SK-N-MC (cell line): ENCODE data around the gene RHBDD2.

Experiments
- EZH2 ChIP-seq: fragments of 200-600 bp; sonication (generic); IDR thresholded peaks from one replicate; pipeline ENCODE4 v1.6.1; 2017; ENCODE audit warnings: antibody characterized with exemption
- POLR2AphosphoS5 ChIP-seq: IDR thresholded peaks from 2 replicates; pipeline ENCODE4 v1.6.1; 2012; ENCODE audit warnings: mild to moderate bottlenecking, low read depth, low read length, borderline replicate concordance

DNA sequence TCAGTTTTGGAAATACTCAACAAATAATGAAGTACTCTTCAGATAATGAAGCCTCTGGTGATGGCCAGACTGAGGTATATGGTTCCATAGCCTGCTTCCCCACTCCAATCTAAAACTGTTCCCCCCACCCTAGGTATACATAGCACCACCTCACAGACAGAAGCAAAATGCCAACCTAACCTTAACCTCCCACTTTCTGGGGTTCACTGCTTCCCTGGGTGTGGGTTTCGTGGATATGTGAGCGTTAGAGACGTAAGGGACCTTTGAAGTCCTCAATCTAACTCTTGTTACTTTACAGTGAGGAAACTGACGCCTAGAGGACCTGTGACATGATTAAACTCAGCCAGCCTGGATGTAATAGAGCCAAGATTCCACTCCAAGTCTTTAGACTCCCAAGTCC lies 1.4 kb downstream of the RHBDD2 start:
- TF ChIP-seq POLR2AphosphoS5 (no peak), EZH2 (no peak)
